ENCODE measurements around the gene GRAMD2B. TPM values are rescaled to one million over a fixed set of nuclear protein-coding genes. Genes with fewer than 3 reads are reported as not detected.
A peak's percentile ranks its signal among the peaks of the same experiment; 100 is the strongest.

GRAMD2B gene
- total and polyA plus RNA-seq, 2 of the 13 experiments (the other 11 are each of a cell fraction or from before 2014, with no cell fraction given), result 8.1 to 10.6 TPM

- TF ChIP-seq MAX (IDR thresholded peaks at IDR 0.05) (peak; percentile 55; the same call in 1 of the 2 replicates), MLX (CRISPR knock-in tag; IDR thresholded peaks at IDR 0.05) (peak; percentile 73; the same call in 1 of the 2 replicates), USF2 (IDR thresholded peaks at IDR 0.05; ENCODE audit: low read depth, low read length) (no peak; the same call in 1 of the 2 replicates), USF2 (CRISPR knock-in tag; IDR thresholded peaks at IDR 0.05; ENCODE audit: borderline replicate concordance) (peak; percentile 61; the same call in 1 of the 2 replicates), TBX2 (CRISPR knock-in tag; IDR thresholded peaks at IDR 0.05; ENCODE audit: borderline replicate concordance) (0 out of 2 replicates have a peak, but pooled peaks have one; percentile 35), HNRNPH1 (optimal IDR thresholded peaks at IDR 0.05; ENCODE audit: low read depth, low read length) (no peak), KAT2B (IDR thresholded peaks at IDR 0.05; ENCODE audit: borderline replicate concordance, low read depth, low read length) (no peak), IRF2 (CRISPR knock-in tag; IDR thresholded peaks at IDR 0.05) (0 out of 2 replicates have a peak, but pooled peaks have one; percentile 2), ZNF292 (CRISPR knock-in tag; IDR thresholded peaks at IDR 0.05; ENCODE audit: borderline replicate concordance, low read depth) (peak; percentile 70; the same call in 1 of the 2 replicates), GATA4 (IDR thresholded peaks at IDR 0.05; ENCODE audit: borderline replicate concordance, low read depth) (no peak), ARID5B (CRISPR knock-in tag; IDR thresholded peaks at IDR 0.05) (peak; percentile 41; the same call in 1 of the 2 replicates), KDM2A (CRISPR knock-in tag; IDR thresholded peaks at IDR 0.05; ENCODE audit: borderline replicate concordance, low read depth) (no peak), RFX3 (CRISPR knock-in tag; IDR thresholded peaks at IDR 0.05) (peak; percentile 58; the same call in 1 of the 2 replicates), SALL1 (CRISPR knock-in tag; IDR thresholded peaks at IDR 0.05) (peak; percentile 25; the same call in 1 of the 2 replicates), IKZF1 (IDR thresholded peaks at IDR 0.05) (no peak), KLF11 (CRISPR knock-in tag; IDR thresholded peaks at IDR 0.05) (no peak), E2F5 (CRISPR knock-in tag; conservative IDR thresholded peaks at IDR 0.05) (no peak), RXRB (CRISPR knock-in tag; IDR thresholded peaks at IDR 0.05; ENCODE audit: borderline replicate concordance) (peak; percentile 29; the same call in 1 of the 2 replicates), MEF2D (CRISPR knock-in tag; IDR thresholded peaks at IDR 0.05) (peak; percentile 28; the same call in 1 of the 2 replicates), ZNF749 (CRISPR knock-in tag; IDR thresholded peaks at IDR 0.05; ENCODE audit: borderline replicate concordance) (no peak), HOMEZ (CRISPR knock-in tag; IDR thresholded peaks at IDR 0.05; ENCODE audit: low read depth) (no peak), MXI1 (IDR thresholded peaks at IDR 0.05; ENCODE audit: borderline replicate concordance, low read depth, low read length) (peak; percentile 38; the same call in 1 of the 3 replicates)
Measured at GRCh38 chr5:126543660-126544059, 120.5 kb downstream of the GRAMD2B start (continued).

Measured in HepG2 (cell line).